ENCODE results near the gene ZDHHC3.

The ZDHHC3 gene

GRCh38 chr3:44926921-44927320, 49.1 kb downstream of the ZDHHC3 start:
- no peak for DNase-seq (ENCODE audit: low read depth)

GRCh38 chr3:44926172-44926571, 49.8 kb downstream of the ZDHHC3 start:
- no peak for DNase-seq (ENCODE audit: low read depth)

- no peak for DNase-seq (ENCODE audit: low read depth)
These were observed 51.4 kb downstream of the ZDHHC3 start for GRCh38 chr3:44924457-44925084.

- DNase-seq (ENCODE audit: low read depth): no peak
These were observed 52.1 kb downstream of the ZDHHC3 start for GRCh38 chr3:44923632-44924456.

- DNase-seq (ENCODE audit: low read depth): no peak
These were observed 55.9 kb downstream of the ZDHHC3 start for GRCh38 chr3:44920081-44920480.

- no peak for DNase-seq (ENCODE audit: low read depth)
These were observed 57.4 kb downstream of the ZDHHC3 start for GRCh38 chr3:44918581-44918980.

- no peak for DNase-seq (ENCODE audit: low read depth)
These were observed 57.9 kb downstream of the ZDHHC3 start for GRCh38 chr3:44918087-44918486.

GRCh38 chr3:44915702-44916438, 60.1 kb downstream of the ZDHHC3 start:
- no peak for DNase-seq (ENCODE audit: low read depth)

GRCh38 chr3:44914936-44915335, 61.0 kb downstream of the ZDHHC3 start:
- no peak for DNase-seq (ENCODE audit: low read depth)

- peak; percentile 53 for DNase-seq (ENCODE audit: low read depth)
These were observed 62.0 kb downstream of the ZDHHC3 start for GRCh38 chr3:44913868-44914468.

GRCh38 chr3:44910693-44911092, 65.3 kb downstream of the ZDHHC3 start:
- DNase-seq (ENCODE audit: low read depth): no peak

- no peak for DNase-seq (ENCODE audit: low read depth)
These were observed 66.9 kb downstream of the ZDHHC3 start for GRCh38 chr3:44909063-44909462.

GRCh38 chr3:44907612-44908011, 68.4 kb downstream of the ZDHHC3 start:
- DNase-seq (ENCODE audit: low read depth): no peak

GRCh38 chr3:44906997-44907396, 69.0 kb downstream of the ZDHHC3 start:
- no peak for DNase-seq (ENCODE audit: low read depth)

- DNase-seq (ENCODE audit: low read depth): no peak
These were observed 70.4 kb downstream of the ZDHHC3 start for GRCh38 chr3:44905446-44906157.

GRCh38 chr3:44903751-44904150, 72.2 kb downstream of the ZDHHC3 start:
- no peak for DNase-seq (ENCODE audit: low read depth)

- DNase-seq (ENCODE audit: low read depth): no peak
These were observed 72.7 kb downstream of the ZDHHC3 start for GRCh38 chr3:44903314-44903713.

- DNase-seq (ENCODE audit: low read depth): no peak
These were observed 73.3 kb downstream of the ZDHHC3 start for GRCh38 chr3:44902628-44903027.

- no peak for DNase-seq (ENCODE audit: low read depth)
These were observed 76.1 kb downstream of the ZDHHC3 start for GRCh38 chr3:44899683-44900367.

GRCh38 chr3:44896440-44896839, 79.5 kb downstream of the ZDHHC3 start:
- DNase-seq (ENCODE audit: low read depth): no peak

- DNase-seq (ENCODE audit: low read depth): no peak
These were observed 81.5 kb downstream of the ZDHHC3 start for GRCh38 chr3:44894485-44894884.
